Upper lobe of left lung (tissue), 4 donors: ENCODE measurements around the gene TRPM6.

Source experiments
- CTCF ChIP-seq, 6 experiments: fragments of 450-650 bp in 4 of 6; fragments of 200-600 bp in 2 of 6; sonication (generic) in 2 of 6; IDR thresholded peaks; one replicate each; pipeline ENCODE4 v1.5.1; 2016 to 2019; ENCODE audit warnings: antibody characterized with exemption in 6 of 6
- POLR2A ChIP-seq, 4 donors: fragments of 450-650 bp; IDR thresholded peaks; one replicate each; pipeline ENCODE4 v1.5.1; 2016 to 2017; ENCODE audit warnings: antibody characterized with exemption in 4 of 4, mild to moderate bottlenecking in 2 of 4

- TF ChIP-seq CTCF (IDR thresholded peaks at IDR 0.05) = no peak
- TF ChIP-seq POLR2A (IDR thresholded peaks at IDR 0.05) = no peak
Measured at GRCh38 chr9:74728176-74728575, 159.5 kb downstream of the TRPM6 start.
